ENCODE results near the gene LCT. TPM values are rescaled to one million over a fixed set of nuclear protein-coding genes. Genes with fewer than 3 reads are reported as not detected.

The LCT gene
- polyA plus RNA-seq, 1 of the 3 experiments (the other 2 are of a cell fraction) = not detected

GRCh38 chr2:135831180-135831812 lies 5.7 kb downstream of the LCT start:
- WGBS (ENCODE audit: low lambda C conversion rate) = 70% methylated on average over 14 of the region's 14 CpGs
- TF ChIP-seq NFIC (IDR thresholded peaks at IDR 0.05; ENCODE audit: borderline replicate concordance) (no peak), RFX5 (IDR thresholded peaks at IDR 0.05; ENCODE audit: low read length) (no peak), PBX3 (IDR thresholded peaks at IDR 0.05) (no peak), CHD2 (IDR thresholded peaks at IDR 0.05; ENCODE audit: low read length, partially characterized antibody) (no peak), TCF12 (IDR thresholded peaks at IDR 0.05) (no peak), USF2 (IDR thresholded peaks at IDR 0.05; ENCODE audit: borderline replicate concordance, low read depth, low read length) (no peak), RCOR1 (IDR thresholded peaks at IDR 0.05; ENCODE audit: low read length) (no peak), EP300 (IDR thresholded peaks at IDR 0.05; ENCODE audit: borderline replicate concordance in 1 of 2, low read depth in 1 of 2, low read length in 1 of 2) (no peak), FOXM1 (IDR thresholded peaks at IDR 0.05; ENCODE audit: low read depth) (no peak), MAX (IDR thresholded peaks at IDR 0.05; ENCODE audit: low read depth) (no peak), JUND (IDR thresholded peaks at IDR 0.05) (no peak), IRF3 (IDR thresholded peaks at IDR 0.05; ENCODE audit: low read depth, low read length) (no peak), ZBTB33 (IDR thresholded peaks at IDR 0.05; ENCODE audit: borderline replicate concordance, low read depth) (no peak), GATA2 (CRISPR knock-in tag; IDR thresholded peaks at IDR 0.05) (no peak), FOSL2 (IDR thresholded peaks at IDR 0.05; ENCODE audit: borderline replicate concordance, low read depth) (no peak)
- POLR2A ChIA-PET = no interaction called here

More at GRCh38 chr2:135831180-135831812, 5.7 kb downstream of the LCT start:
- H3K27me3 ChIP-seq (ENCODE audit: insufficient read depth) = no peaks in the 10 kb centered on the region
- no peaks in the 10 kb centered on the region; a peak in 1 of 4 replicates for H3K4me1 ChIP-seq (ENCODE audit: control insufficient read depth in 1 of 2, insufficient read depth in 2 of 2, low read depth in 1 of 2, low read length in 1 of 2)
- no peaks in the 10 kb centered on the region for H3K79me2 ChIP-seq (ENCODE audit: insufficient read depth)
- no peak overlapping the region for H3K9ac ChIP-seq
- CTCF ChIA-PET = no interaction called here
- H2AFZ ChIP-seq (ENCODE audit: low read depth) = no peak overlapping the region
- no peak overlapping the region for H3K4me3 ChIP-seq (ENCODE audit: low read depth in 2 of 2, low read length in 1 of 2)
- no peaks in the 10 kb centered on the region for H3K36me3 ChIP-seq (replicated peaks in 1 of 2; ENCODE audit: control insufficient read depth in 1 of 2, insufficient read depth in 2 of 2, low read length in 1 of 2)
- H3K9me3 ChIP-seq = no peaks in the 10 kb centered on the region
- no peaks in the 10 kb centered on the region for H3F3A ChIP-seq (replicated peaks; ENCODE audit: insufficient read depth)
- H3K27ac ChIP-seq (ENCODE audit: low read depth in 2 of 2, low read length in 1 of 2) = no peak overlapping the region
- H4K20me1 ChIP-seq (ENCODE audit: insufficient read depth) = no peaks in the 10 kb centered on the region
- no peaks in the 10 kb centered on the region for H3K9me2 ChIP-seq
- H3K4me2 ChIP-seq = no peak overlapping the region
- no peak for DNase-seq

All from SK-N-SH (cell line).